HG03196 (cell line): ENCODE measurements around the gene NRG3.

ENCODE experiments used
- ATAC-seq: cut with Tn5 transposase; IDR thresholded peaks from one replicate; pipeline ENCODE4 v1.9.1; 2021; ENCODE audit not compliant: unreplicated experiment

Gene NRG3

GRCh38 chr10:82361256-82361655, 486.3 kb downstream of the NRG3 start:
- no peak for ATAC-seq

- no peak for ATAC-seq
These were observed 502.6 kb downstream of the NRG3 start for GRCh38 chr10:82377608-82378007.

GRCh38 chr10:82378146-82378545, 503.2 kb downstream of the NRG3 start:
- ATAC-seq = no peak

GRCh38 chr10:82383350-82383749, 508.4 kb downstream of the NRG3 start:
- no peak for ATAC-seq

DNA sequence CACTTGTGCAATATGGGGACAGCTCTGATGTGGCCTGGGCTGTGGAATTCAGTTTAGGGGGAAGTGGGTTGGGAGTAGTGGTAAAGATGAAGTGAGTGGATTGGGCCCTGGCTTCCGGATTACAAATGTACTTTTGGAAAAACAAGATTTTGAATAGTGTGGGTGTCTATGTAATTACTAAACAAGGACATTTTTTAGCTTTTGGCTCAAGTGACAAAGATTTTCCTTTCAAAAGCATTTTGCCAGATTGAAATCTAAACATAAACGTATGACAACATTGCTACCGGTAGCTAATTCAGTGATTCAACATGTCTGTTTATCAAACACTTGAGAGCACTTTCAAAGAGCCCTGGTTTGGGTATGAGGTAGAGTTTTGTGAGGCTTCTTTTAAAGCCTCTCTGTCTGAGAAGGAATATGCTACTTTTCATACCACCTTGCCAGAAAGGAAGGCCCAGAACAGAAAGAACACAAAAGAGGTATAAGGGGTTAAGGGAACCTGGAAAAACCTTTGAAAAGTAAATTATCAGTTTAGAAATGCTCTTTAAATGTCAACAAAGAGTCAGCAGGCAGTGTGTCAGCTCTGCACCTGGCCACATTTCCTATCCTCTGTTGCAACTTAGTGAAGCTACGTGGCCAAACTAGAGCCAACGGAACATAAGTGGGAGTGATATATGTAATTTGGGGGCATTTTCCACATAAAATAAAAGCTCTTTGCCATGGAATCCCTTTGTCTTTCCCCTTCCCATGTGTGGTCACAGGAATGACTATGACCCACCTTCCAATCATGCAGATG, 516.1 kb downstream of the NRG3 start:
- ATAC-seq = no peak

DNA sequence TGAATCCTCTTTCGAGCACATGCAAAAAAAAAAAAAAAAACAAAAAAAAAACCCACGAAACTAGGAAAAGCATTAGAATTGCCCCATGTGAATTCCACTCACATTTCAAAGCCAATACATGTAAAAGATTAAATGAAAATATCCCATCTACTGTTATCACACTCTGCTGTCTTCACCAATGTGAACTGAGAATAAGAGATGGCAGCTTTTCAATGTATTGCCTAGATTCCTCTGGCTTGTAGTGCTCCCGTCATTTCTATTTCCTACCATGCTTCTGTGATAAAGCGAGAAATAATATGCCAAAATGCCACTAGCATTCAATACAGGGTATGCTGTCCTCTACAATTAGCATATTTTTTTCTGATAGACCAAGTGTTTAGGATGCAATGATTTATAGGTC, 517.0 kb downstream of the NRG3 start:
- ATAC-seq = no peak

DNA sequence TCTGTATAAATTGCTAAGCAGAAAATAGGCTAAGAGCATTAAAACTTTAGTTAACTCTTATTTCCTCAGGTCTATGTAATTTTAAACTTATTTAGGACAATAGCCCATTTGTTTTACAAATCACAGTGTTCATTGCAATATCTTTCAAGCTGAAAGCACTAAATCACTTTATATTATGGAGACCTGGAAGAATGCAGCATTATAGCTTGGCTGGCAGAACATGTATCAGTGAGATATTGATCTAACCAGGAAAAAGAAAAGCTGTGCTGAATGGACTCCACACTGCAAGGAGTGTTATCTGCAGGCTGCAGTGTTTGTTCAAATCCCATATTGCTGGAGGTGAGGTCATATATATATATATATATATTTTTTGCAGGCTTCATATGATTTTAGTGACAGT, 517.5 kb downstream of the NRG3 start:
- ATAC-seq = no peak

DNA sequence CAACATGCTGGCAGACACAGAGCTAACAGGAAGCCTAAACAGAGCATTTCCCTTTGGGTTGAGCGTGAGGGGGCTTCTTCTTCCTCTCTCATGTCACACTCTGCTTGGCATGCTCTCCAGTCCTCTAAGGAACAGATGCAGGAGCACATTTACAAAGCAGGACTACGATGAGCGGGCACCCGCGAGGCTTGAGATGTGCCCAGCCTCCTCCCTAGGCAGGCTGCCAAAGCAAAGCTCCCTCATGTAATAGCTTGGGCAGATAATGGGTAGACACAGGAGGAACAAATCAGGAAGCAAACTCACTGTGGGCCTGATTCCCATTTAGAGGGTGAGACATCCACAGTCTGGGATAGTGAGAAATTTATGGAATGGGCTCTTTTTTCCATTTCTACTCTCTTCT, 519.1 kb downstream of the NRG3 start:
- ATAC-seq = no peak

- no peak for ATAC-seq
These were observed 520.0 kb downstream of the NRG3 start for GRCh38 chr10:82394987-82395386.

DNA sequence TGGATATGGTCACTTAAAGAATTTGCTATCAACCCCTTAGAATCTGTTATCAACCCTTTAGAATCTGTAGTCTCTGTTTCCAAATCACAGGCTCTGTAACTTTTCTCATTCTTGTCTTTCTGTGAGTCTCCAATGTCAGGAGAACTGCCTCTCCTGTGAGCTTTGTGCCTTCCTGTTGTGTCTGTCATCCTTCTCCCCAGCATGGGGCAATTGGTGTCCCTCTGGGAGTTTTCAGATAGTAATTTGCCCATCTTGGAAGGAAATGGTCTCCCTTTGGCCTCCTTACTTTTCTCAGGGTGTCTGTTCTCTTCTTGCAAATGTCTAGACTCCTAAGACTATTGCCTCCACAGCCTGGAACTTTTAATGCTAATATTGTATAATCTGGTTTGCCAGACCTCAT, 521.9 kb downstream of the NRG3 start:
- no peak for ATAC-seq

DNA sequence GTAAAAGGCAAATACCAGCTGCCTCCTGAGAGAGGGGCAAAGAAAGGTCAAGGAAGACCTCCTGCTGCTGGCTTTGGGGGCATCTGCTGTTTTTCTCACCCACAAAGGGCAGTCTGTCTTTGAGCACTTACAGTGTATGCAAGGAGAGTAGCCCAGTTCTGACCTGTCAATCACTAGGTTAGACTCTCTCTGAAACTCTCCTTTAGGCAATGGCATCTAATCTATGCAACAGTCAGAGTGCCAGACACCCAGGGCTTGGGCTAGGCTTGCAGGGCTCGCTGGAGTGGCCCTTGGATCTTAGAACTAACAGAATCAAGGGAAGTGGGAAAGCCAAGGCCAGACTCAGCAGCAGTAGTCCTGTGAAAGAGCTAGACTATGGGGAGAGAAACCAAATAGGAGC, 522.9 kb downstream of the NRG3 start:
- no peak for ATAC-seq

GRCh38 chr10:82399850-82400249, 524.9 kb downstream of the NRG3 start:
- ATAC-seq = no peak

DNA sequence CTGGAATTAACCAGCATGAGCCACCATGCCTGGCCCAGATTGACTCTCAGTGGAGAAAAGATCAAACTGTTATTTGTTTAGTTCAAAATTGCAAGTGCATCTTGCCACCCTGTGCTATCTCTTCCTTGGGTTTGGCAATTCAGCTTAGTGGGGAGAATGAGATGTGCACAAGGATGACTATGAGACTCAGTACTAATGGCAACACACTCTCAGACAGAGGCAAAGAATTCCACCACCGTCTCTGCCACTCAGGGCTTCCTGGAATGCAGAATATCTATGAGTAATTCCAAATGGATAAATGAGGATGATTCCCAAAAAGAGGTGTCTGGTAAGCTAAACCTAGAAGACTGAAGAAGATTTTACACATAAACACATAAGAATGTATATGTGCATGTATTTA, 525.8 kb downstream of the NRG3 start:
- ATAC-seq = no peak

- no peak for ATAC-seq
These were observed 528.0 kb downstream of the NRG3 start for GRCh38 chr10:82402906-82403401.

DNA sequence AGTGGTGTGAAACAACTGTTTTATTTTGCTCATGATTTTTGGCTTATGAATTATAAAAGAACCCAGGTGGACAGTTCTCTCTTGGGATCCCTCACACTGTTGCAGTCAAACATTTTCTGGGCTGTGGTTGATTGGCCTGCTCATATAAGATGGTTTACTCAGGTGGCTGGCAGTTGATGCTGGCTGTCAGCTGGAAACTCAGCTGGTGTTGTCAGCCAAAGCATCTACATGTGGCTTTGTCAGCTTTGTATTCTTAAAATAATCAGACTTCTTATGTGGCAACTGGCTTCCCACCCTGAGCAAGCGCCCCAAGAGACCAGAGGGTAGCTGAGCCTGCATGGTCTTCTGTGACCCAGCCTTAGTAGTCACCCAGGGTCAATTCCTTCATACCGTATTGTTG, 534.7 kb downstream of the NRG3 start:
- ATAC-seq = no peak

DNA sequence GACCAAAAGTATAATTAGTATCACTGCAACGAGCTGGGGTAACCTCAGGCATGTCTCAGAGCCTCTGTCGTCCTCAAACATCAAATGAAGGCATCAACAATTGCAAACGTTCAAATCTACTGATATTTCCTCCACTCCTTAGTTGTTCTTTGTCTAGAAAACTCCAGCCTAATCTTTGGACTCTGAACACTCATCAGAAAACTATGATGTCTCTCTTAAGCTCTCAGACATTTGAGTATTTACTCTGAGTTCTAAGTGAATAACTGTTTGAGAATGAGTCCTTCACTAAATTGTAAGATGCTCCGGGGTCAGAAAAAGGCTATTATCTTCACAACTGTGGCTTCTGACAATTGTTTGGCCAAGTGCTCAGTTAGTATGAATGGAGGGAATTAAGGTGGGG, 536.4 kb downstream of the NRG3 start:
- ATAC-seq = no peak

DNA sequence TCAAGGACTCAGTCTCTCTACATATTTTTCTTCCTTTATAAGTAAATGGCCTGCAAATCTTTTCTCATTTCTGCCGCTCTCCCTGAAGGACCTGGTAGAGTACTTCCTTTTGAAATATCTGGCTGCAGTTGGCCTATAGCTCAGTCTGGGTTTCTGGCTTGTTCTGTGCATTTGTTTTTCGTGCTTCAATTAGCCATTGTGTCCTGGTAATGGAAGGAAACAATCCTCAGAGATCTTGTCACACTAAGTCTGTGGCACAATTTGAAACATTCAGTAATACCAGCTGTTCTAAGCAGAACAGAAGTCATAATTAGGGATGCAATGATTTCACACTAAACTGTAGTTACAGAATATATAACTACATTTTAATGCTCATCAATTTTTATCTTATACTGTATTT, 545.0 kb downstream of the NRG3 start:
- no peak for ATAC-seq

GRCh38 chr10:82429302-82429701, 554.3 kb downstream of the NRG3 start:
- ATAC-seq = no peak

GRCh38 chr10:82438277-82438676, 563.3 kb downstream of the NRG3 start:
- no peak for ATAC-seq

GRCh38 chr10:82440775-82441174, 565.8 kb downstream of the NRG3 start:
- ATAC-seq = no peak

DNA sequence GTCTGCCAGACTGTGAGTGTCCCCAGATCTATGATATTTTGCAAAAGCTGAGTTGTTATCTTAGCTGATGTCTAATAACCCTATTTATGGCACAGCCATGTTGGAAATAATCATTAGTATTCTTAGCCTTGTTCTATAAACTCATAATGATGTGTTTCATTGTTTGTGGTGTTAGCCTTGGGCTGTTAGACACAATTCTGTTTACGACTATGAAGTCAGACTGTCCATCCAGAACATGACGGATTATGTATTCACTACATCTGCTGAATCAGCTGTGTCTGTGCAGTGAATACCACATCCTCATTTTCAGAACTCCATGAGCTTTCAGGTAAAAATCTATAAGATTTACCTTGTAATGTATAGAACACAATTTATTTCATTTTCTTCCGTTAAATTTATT, 577.1 kb downstream of the NRG3 start:
- no peak for ATAC-seq

DNA sequence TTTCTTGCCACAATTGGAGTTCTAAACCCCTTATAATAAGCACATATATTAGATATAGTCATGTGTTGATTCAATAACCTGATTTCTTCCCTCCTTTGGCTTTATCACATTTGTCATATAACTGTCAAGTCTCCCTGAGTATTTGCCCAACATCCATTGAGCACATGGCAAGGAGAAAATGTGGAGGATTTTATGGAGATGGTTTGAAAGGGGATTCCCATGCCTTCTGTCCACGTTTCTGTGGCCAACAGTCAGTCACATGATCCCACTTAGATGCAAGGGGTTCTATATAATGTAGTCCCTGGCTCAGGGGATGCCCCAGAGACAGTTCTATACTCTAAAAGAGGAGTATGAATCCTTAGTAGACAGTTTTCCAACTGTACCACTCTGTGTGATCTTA, 577.7 kb downstream of the NRG3 start:
- ATAC-seq = no peak

DNA sequence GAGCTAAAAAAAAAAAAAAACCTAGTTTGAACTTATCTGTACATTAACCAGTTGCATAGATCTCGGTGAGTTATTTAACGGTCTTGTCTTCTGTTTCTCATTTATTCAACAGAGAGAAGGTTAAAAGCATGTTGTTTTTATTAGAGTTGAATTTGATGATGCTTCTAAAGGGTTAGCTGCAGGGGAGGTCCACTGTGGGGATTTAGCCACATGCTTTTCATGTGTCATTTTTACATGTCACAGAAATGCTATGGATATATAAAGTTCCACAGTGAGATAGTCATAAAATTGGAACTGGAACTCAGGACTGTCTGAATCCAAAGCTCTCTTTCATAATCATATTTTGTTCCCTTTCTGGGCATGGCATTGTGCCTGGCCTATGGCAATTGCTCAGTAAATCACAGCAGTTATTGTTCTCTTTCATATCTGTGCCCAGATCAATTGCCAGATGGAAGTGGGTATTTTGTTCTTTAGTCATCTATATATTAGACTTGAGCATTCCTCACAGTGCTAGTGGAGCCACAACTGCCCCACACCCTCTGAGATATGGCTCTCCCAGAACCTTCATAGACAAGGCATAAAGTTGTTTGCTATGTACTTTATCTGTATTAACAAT, 578.8 kb downstream of the NRG3 start:
- no peak for ATAC-seq
